GM18907 (cell line): ENCODE results near the gene TFF3.

Experiments
- ATAC-seq: cut with Tn5 transposase; IDR thresholded peaks from one replicate; pipeline ENCODE4 v1.9.1; 2021; ENCODE audit warnings: mild to moderate bottlenecking, moderate library complexity; ENCODE audit not compliant: unreplicated experiment

The TFF3 gene

GRCh38 chr21:42347601-42348327, 32.6 kb upstream of the TFF3 start:
- ATAC-seq = no peak

- ATAC-seq = no peak
These were observed 31.8 kb upstream of the TFF3 start for GRCh38 chr21:42346866-42347600.

GRCh38 chr21:42346441-42346840, 31.2 kb upstream of the TFF3 start:
- no peak for ATAC-seq

- no peak for ATAC-seq
These were observed 29.4 kb upstream of the TFF3 start for GRCh38 chr21:42344631-42345030.

GRCh38 chr21:42343963-42344510, 28.8 kb upstream of the TFF3 start:
- ATAC-seq = no peak

- ATAC-seq = no peak
These were observed 28.3 kb upstream of the TFF3 start for GRCh38 chr21:42343556-42343955.

GRCh38 chr21:42343101-42343500, 27.9 kb upstream of the TFF3 start:
- no peak for ATAC-seq

GRCh38 chr21:42341776-42342542, 26.8 kb upstream of the TFF3 start:
- no peak for ATAC-seq

GRCh38 chr21:42340187-42341050, 25.2 kb upstream of the TFF3 start:
- ATAC-seq = no peak

GRCh38 chr21:42338729-42339715, 23.8 kb upstream of the TFF3 start:
- ATAC-seq = no peak

GRCh38 chr21:42337830-42338728, 22.9 kb upstream of the TFF3 start:
- no peak for ATAC-seq

- ATAC-seq = no peak
These were observed 22.1 kb upstream of the TFF3 start for GRCh38 chr21:42337276-42337675.

GRCh38 chr21:42336054-42336453, 20.8 kb upstream of the TFF3 start:
- ATAC-seq = no peak

- ATAC-seq = no peak
These were observed 17.5 kb upstream of the TFF3 start for GRCh38 chr21:42332557-42333317.

GRCh38 chr21:42331660-42332059, 16.5 kb upstream of the TFF3 start:
- ATAC-seq = no peak

GRCh38 chr21:42330380-42331371, 15.5 kb upstream of the TFF3 start:
- no peak for ATAC-seq
